Activated T-cell treated with anti-CD3 and anti-CD28 coated beads, Interleukin-2, amount 50 U/mL, for 24 hours (primary cell): ENCODE measurements around the gene VWA8.

Source experiments
- DNase-seq: peaks from one replicate; pipeline ENCODE4 v3.0.0-alpha.2; 2020
- H3K27ac Mint-ChIP-seq: 2 replicates; pipeline ENCODE4 v1.8.0; 2020; ENCODE audit warnings: mild to moderate bottlenecking, mixed read lengths
- H3K27me3 Mint-ChIP-seq: 2 replicates; pipeline ENCODE4 v1.8.0; 2020; ENCODE audit warnings: mixed read lengths
- H3K36me3 Mint-ChIP-seq: 2 replicates; pipeline ENCODE4 v1.8.0; 2020; ENCODE audit warnings: low read depth, mixed read lengths
- H3K4me1 Mint-ChIP-seq: 2 replicates; pipeline ENCODE4 v1.8.0; 2020; ENCODE audit warnings: low read depth, mixed read lengths
- H3K4me3 Mint-ChIP-seq: 2 replicates; pipeline ENCODE4 v1.8.0; 2020; ENCODE audit warnings: mild to moderate bottlenecking, moderate library complexity, mixed read lengths
- H3K9me3 Mint-ChIP-seq: 2 replicates; pipeline ENCODE4 v1.8.0; 2020; ENCODE audit warnings: mixed read lengths

Gene VWA8

DNA sequence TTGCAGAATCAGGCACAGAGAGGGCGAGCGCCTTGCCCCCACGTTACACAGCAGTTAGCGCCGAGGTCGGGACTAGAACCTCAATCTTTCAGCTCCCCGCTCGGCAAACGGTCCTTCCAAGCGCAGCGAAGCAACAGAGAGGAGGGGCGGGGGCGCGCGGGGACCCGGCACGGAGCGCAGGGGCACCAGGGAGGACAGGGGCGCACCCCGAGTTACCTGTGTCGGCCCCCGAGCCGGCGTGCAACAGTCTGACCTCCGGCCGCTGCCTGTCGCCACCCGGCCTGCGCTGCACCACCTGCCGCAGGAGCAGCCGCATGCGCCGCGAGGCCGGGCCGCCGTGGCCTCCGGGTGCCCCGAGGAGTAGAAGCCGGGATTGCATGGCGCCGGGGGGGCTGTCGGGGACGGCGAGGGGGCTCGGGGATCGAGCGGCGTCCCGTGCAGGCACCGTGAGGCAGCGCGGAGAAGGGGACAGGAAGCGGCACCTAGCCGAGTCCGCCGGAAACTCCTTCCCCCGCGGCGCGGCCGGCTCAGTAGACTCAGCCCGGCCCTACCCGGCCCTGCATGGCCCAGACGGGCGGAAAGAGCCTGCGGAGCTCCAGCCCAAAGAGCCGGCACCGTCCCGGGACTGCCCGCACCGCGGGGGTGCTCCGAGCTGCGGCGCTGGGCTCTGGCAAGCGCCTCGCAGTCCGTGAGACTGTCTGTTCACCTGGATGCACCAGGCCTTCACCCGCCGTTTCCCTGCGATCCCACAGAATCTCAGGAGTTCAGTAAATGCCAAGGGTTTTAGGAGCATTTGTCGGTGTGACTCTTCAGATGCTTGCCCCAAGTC lies at the start of gene VWA8:
Gene VWA8 (minus strand): TSS at position 473 of the 829 bp plus-strand sequence. CDS start 94 bp downstream, at position 379.
- peak within 1 kb of the TSS; percentile 97 for H3K27ac Mint-ChIP-seq
- peaks cover 64% of the 10 kb centered on the region for H3K4me1 Mint-ChIP-seq
- peak within 1 kb of the TSS; percentile 91 for H3K4me3 Mint-ChIP-seq
- H3K27me3 Mint-ChIP-seq: no peaks in the 10 kb centered on the region
- no peaks in the 10 kb centered on the region for H3K9me3 Mint-ChIP-seq
- peaks cover 33% of the 10 kb centered on the region for H3K36me3 Mint-ChIP-seq
- peak; percentile 93 for DNase-seq

DNA sequence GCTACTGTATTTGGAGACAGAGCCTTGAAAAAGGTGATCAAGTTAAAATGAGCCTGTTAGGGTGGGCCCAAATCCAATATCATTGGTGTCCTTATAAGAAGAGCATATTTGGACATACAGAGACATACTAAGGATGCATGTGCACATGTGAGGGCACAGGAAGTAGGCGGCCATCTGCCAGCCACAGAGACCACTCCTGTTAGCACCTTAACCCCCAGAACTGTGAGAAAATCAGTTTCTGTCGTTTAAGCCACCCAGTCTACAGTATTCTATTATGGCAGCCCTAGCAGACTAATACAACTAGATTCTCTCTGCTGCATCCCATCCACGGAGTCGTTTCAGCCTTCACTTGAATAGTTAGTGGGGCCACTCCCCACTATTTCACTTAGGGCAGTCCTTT lies 48.1 kb upstream of the VWA8 start:
- H3K4me3 Mint-ChIP-seq: no peak overlapping the region

DNA sequence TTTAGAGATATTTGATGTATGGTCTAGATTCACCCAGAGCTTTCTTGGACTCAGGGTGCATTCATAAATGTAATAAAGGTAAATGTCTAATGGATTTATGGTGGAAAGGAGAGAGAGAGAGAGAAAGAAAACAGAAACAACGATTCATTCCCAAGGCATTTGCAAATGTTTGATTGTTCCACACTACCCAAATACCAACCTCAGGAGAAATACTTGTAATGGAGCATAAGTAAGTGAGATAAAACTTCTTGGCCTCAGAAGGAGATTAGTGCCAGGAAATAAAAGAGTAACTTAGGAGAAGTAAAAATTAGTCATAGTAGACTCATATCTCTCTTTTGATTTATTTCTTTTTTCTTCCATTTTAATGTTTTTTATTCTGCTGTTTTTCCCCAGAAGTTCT lies 46.9 kb upstream of the VWA8 start:
- peaks cover 2% of the 10 kb centered on the region for H3K4me1 Mint-ChIP-seq
- no peak for DNase-seq
- no peaks in the 10 kb centered on the region for H3K36me3 Mint-ChIP-seq
- H3K9me3 Mint-ChIP-seq: no peaks in the 10 kb centered on the region
- no peaks in the 10 kb centered on the region for H3K27me3 Mint-ChIP-seq
- H3K4me3 Mint-ChIP-seq: no peak overlapping the region
- H3K27ac Mint-ChIP-seq: no peak overlapping the region

More for the DNA sequence above, 48.1 kb upstream of the VWA8 start:
- no peaks in the 10 kb centered on the region for H3K9me3 Mint-ChIP-seq
- no peak for DNase-seq
- H3K4me1 Mint-ChIP-seq: peaks cover 2% of the 10 kb centered on the region
- no peaks in the 10 kb centered on the region for H3K27me3 Mint-ChIP-seq
- no peaks in the 10 kb centered on the region for H3K36me3 Mint-ChIP-seq
- no peak overlapping the region for H3K27ac Mint-ChIP-seq

DNA sequence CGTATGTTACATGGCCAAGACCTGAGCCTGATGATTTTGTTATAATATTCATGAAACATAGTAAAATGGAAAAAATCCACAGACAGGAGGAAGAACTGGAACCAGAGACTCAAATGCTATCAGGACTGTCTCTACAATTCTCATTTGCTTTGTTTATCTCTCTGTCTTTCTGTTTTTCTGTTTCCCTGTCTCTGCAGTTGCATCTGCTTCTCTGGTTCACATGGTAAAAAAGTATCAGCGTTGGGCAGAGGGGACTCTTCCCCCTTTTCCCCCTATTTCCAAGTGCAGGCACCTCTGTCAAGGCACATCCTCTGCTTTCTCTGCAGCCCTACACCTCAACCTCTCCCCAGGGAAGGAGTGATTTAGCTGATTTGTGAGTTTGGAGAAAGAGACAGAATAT lies 41.2 kb upstream of the VWA8 start:
- H3K4me3 Mint-ChIP-seq: no peak overlapping the region
- H3K27me3 Mint-ChIP-seq: no peaks in the 10 kb centered on the region
- no peaks in the 10 kb centered on the region for H3K9me3 Mint-ChIP-seq
- H3K36me3 Mint-ChIP-seq: no peaks in the 10 kb centered on the region
- H3K4me1 Mint-ChIP-seq: no peaks in the 10 kb centered on the region
- DNase-seq: no peak
- H3K27ac Mint-ChIP-seq: no peak overlapping the region

DNA sequence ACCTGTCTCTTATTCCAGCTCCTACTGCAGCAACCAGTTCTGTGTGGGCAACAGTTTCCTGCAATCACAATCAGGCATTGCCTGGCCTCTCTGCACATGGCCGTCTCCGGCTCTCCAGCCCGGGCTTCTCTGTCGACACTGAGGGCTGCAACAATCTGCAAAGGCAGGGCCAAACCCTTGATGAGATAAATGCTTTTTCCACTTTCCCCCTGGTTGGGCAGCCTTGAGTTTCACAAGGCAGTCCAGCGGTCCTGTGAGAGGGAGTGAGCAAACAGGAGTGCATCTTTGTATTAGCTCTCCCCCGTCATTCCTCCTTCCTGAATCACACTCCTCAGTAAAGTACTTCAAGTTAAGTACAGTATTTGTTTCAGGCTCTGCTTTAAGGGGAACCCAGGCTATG lies 40.7 kb upstream of the VWA8 start:
- DNase-seq: no peak
- H3K27ac Mint-ChIP-seq: no peak overlapping the region

DNA sequence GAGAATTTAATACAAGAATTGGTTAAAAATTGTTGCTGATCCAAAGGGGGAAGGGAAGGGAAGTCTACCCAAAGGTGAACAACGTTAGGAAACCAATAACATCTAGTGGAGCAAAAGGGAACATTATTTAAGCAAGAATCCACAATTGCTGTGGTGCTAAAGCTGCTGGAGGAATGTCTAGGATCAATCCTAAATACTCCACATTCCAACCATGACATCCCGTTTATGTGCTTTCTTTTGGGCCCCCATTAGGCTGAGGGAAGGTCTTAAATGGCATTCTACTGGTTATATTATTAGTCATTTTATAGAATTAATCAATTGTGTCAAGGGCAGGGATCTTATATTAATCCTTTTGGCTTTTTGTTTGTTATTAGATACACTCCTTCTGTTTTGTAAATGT lies 39.9 kb upstream of the VWA8 start:
- DNase-seq: no peak
- peaks cover 5% of the 10 kb centered on the region for H3K4me1 Mint-ChIP-seq
- no peak overlapping the region for H3K4me3 Mint-ChIP-seq
- H3K36me3 Mint-ChIP-seq: no peaks in the 10 kb centered on the region
- no peaks in the 10 kb centered on the region for H3K9me3 Mint-ChIP-seq
- H3K27me3 Mint-ChIP-seq: no peaks in the 10 kb centered on the region
- no peak overlapping the region for H3K27ac Mint-ChIP-seq

More for the DNA sequence above, 40.7 kb upstream of the VWA8 start:
- Mint-ChIP-seq H3K27me3 (no peaks in the 10 kb centered on the region), H3K4me1 (no peaks in the 10 kb centered on the region), H3K36me3 (no peaks in the 10 kb centered on the region), H3K4me3 (no peak overlapping the region), H3K9me3 (no peaks in the 10 kb centered on the region)

DNA sequence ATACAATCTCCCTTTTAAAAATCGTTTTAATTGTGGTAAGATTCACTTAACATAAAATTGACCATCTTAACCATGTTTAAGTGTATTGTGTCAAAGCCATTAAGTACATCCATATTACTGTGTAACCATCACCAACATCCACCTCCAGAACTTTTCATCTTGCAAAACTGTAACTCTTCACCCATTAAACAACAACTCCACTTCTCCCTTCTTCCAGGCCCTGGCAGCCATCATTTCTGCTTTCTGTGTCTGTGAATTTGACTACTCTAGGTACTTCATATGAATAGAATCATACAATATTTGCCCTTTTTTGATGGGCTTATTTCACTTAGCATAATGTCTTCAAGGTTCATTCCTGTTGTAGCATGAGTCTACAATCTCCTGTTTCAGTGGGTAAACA lies 36.5 kb upstream of the VWA8 start:
- Mint-ChIP-seq H3K27me3 (no peaks in the 10 kb centered on the region), H3K36me3 (no peaks in the 10 kb centered on the region), H3K4me3 (no peak overlapping the region), H3K9me3 (no peaks in the 10 kb centered on the region), H3K27ac (no peak overlapping the region), H3K4me1 (peaks cover 8% of the 10 kb centered on the region)
- no peak for DNase-seq

DNA sequence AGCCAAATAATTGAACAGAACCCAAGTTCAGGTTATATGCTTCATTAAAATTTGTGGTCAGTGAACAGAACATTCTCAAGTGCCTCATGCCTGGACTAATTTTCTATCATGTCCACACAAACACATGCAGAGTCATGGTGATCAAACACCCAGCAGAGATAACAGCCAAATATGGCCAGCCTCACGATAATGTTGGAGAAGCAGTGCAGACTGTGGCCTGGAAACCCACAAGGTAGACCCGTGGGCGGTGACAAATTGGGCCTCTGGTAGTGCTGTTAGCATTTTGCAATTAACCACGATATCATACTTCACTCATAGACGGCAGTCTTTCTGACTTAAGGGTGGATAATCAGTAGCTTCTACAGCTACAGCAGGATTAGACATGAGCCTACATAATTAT lies 35.0 kb upstream of the VWA8 start:
- Mint-ChIP-seq H3K4me1 (peaks cover 8% of the 10 kb centered on the region), H3K4me3 (no peak overlapping the region), H3K36me3 (no peaks in the 10 kb centered on the region), H3K27me3 (no peaks in the 10 kb centered on the region), H3K9me3 (no peaks in the 10 kb centered on the region), H3K27ac (no peak overlapping the region)
- DNase-seq: no peak

DNA sequence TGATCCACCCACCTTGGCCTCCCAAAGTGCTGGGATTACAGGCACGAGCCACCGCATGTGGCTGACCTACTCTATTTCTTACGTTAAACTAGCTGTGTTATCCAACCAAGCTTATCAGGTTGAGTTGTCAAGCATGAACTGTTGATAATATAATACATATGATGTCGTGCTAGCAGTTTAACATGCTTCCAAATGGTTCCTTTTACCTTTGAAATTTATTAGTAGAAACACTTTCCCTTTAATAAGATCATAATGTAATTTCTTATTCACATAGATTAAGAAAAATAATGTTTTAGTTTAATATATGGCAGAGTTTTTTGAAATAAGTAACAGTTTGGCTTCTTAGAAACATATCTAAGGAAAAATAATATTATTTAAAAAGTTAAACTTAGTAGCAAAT lies 34.4 kb upstream of the VWA8 start:
- Mint-ChIP-seq H3K4me3 (no peak overlapping the region), H3K4me1 (peaks cover 8% of the 10 kb centered on the region), H3K27me3 (no peaks in the 10 kb centered on the region), H3K9me3 (no peaks in the 10 kb centered on the region), H3K36me3 (no peaks in the 10 kb centered on the region), H3K27ac (no peak overlapping the region)
- DNase-seq: no peak

DNA sequence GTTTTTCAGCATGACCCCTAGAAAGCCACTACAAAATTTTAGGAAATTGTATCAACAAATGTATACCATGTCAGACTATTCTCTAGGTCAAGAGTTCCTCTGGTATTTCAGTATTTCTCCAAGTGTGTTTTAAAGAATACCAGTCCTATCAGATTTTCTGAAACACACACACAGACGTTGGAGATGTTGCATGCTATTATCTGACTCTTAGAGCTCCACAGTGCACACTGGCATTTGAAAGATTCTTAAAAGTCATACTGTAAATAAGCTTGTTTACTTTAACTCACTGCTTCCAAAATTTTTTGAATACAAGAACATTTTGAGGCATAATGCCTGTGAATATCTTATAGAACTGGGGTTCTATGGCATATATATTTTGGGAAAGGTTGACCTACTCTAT lies 33.8 kb upstream of the VWA8 start:
- Mint-ChIP-seq H3K4me1 (peaks cover 8% of the 10 kb centered on the region), H3K27me3 (no peaks in the 10 kb centered on the region)

DNA sequence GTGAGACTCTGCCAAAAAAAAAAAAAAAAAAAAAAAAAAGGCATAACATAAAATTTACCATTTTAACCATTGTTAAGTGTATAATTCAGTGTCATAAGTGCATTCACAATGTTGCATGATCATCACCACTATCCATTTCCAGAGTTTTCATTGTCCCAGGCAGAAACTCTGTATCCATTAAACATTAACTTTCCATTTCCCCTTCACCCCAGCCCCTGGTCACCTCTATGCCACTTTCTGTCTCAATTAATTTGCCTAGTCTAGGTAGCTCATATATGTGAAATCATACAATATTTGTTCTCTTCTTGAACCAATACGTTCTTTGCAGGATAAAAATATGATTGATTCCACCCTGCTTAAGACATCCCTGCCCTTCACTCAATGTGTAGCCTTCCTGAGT lies 31.0 kb upstream of the VWA8 start:
- no peak overlapping the region for H3K4me3 Mint-ChIP-seq
- no peaks in the 10 kb centered on the region for H3K36me3 Mint-ChIP-seq
- H3K27ac Mint-ChIP-seq: no peak overlapping the region
- H3K4me1 Mint-ChIP-seq: peaks cover 8% of the 10 kb centered on the region
- no peaks in the 10 kb centered on the region for H3K9me3 Mint-ChIP-seq
- DNase-seq: no peak
- peaks cover 3% of the 10 kb centered on the region for H3K27me3 Mint-ChIP-seq

More for the DNA sequence above, 33.8 kb upstream of the VWA8 start:
- no peak for DNase-seq
- H3K9me3 Mint-ChIP-seq: no peaks in the 10 kb centered on the region
- H3K36me3 Mint-ChIP-seq: no peaks in the 10 kb centered on the region
- no peak overlapping the region for H3K4me3 Mint-ChIP-seq
- no peak overlapping the region for H3K27ac Mint-ChIP-seq

DNA sequence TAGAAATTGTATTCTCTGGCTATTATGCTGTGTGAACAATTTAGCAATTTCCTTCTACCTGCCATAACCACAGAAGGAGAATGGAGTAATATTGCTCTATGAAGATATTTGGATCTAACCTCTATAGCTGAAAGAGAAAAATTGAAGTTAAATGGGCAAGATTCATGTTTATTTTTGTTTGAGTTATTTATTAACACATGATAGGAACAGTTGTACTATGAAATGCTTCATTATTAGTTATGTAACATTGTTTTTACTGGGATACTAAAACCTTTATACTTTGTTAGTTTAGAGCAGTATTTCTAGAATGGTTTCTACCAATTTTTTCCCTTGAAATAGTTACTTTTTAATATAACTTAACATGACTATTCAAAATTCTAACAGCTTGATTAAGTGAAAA lies 27.3 kb upstream of the VWA8 start:
- Mint-ChIP-seq H3K36me3 (no peaks in the 10 kb centered on the region), H3K27me3 (peaks cover 6% of the 10 kb centered on the region), H3K9me3 (no peaks in the 10 kb centered on the region), H3K4me1 (peaks cover under 1% of the 10 kb centered on the region), H3K4me3 (no peak overlapping the region), H3K27ac (no peak overlapping the region)
- no peak for DNase-seq

DNA sequence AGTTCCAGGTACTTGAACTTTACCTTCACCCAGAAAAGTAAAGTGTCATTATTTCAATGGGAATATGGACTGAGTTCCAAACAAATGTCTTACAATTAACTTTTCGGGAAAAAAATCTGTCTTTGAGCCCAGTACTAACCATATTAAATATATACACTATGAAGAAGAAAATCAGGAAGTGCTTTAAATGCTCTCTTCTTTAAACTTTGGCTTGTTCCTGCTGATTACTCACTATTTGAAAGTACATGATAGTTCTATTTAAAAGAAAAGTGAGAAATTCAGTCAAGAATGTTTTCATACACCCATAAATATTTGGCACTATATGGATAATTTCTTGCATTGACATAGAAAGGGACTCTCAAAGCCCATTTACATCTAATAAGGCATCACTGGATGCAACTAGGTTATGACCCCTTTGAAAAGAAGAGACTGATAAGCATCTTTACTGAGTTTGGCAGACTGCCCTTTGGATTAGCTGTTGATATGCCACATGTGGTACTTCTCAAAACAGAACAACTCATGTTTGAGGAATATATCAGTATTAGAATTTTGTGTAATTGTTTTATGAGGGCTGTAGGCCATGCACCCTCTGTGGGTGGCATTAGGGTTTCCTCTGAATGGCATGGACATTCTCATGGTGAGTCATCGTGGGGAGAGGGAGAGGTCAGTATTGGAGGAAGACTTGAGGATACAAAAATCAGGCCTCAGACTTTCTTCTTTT lies 25.0 kb upstream of the VWA8 start:
- Mint-ChIP-seq H3K27ac (no peak overlapping the region), H3K4me1 (peaks cover 7% of the 10 kb centered on the region), H3K9me3 (no peaks in the 10 kb centered on the region), H3K4me3 (no peak overlapping the region), H3K36me3 (no peaks in the 10 kb centered on the region), H3K27me3 (peaks cover 6% of the 10 kb centered on the region)
- DNase-seq: no peak

DNA sequence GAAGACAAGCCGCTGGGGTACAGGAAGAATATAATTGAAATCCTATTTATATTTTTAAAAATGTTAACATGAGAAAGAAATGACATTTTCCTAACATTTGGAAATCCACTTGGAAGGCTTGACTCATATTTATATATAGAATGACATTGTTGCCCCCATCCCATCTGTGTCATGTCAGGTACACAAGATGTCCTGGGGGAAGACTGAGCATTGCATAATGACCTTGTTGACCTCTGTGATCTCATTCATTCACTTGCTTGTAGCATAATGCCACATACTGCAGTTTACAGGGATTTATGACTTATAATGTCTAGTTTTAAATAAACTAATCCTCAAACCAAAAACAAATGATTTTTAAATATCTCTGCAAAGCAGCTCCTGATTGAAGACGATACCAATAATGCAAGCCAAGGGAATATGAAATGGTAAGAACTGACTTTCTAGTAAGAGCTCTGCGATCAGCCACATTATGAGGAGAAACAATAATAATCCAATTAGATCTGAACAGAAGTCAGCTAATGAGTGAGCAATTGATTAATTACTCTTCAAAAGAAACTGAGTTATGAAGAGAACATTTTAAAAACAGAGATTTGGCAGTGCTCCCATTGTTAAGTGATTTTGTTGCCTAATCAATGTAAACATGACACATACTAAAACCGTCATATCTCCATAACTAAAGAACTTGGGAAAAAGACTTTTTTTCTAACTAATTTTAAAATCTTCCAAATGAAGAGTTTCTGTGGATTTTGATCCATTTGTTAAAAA lies 21.2 kb upstream of the VWA8 start:
- Mint-ChIP-seq H3K27me3 (peaks cover 3% of the 10 kb centered on the region), H3K9me3 (no peaks in the 10 kb centered on the region), H3K4me3 (no peak overlapping the region), H3K36me3 (no peaks in the 10 kb centered on the region), H3K4me1 (peaks cover 14% of the 10 kb centered on the region), H3K27ac (no peak overlapping the region)
- no peak for DNase-seq

DNA sequence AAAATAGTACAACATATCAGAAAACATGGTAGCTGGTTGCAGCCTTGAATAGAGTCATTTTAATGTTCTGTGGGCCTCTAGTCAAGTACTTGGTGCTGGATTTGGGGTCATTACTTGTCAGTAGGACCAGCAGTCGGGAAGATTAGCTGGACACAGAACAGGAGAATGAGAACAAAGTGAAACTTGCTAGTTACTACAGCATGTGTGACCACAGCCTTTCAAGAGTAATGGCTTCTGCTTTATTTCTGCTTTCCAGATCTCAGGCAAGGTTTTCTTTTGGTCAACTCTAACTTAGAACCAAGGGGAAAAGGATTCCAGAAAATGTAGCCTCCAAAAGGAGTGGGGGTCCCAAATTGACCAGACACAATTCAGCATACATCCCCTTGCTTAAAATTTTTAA lies 17.1 kb upstream of the VWA8 start:
- H3K36me3 Mint-ChIP-seq: no peaks in the 10 kb centered on the region
- H3K4me3 Mint-ChIP-seq: no peak overlapping the region
- peaks cover 11% of the 10 kb centered on the region for H3K4me1 Mint-ChIP-seq
- H3K27me3 Mint-ChIP-seq: no peaks in the 10 kb centered on the region
- H3K9me3 Mint-ChIP-seq: no peaks in the 10 kb centered on the region
- DNase-seq: no peak
- no peak overlapping the region for H3K27ac Mint-ChIP-seq
